Nephron progenitor cell (in vitro differentiated cells): ENCODE results near the gene VPS37D.

Source experiments
- DNase-seq: peaks from one replicate; pipeline ENCODE4 v3.0.0; 2021
- H3K27ac Mint-ChIP-seq: 2 replicates; pipeline ENCODE4 v1.8.0; 2021; ENCODE audit warnings: mild to moderate bottlenecking, moderate library complexity, mixed read lengths
- H3K27me3 Mint-ChIP-seq: 2 replicates; pipeline ENCODE4 v1.8.0; 2021; ENCODE audit warnings: mild to moderate bottlenecking, low read depth, mixed read lengths; ENCODE audit not compliant: poor library complexity
- H3K36me3 Mint-ChIP-seq: 2 replicates; pipeline ENCODE4 v1.8.0; 2021; ENCODE audit warnings: low read depth, mixed read lengths
- H3K4me1 Mint-ChIP-seq: 2 replicates; pipeline ENCODE4 v1.8.0; 2021; ENCODE audit warnings: mixed read lengths
- H3K4me3 Mint-ChIP-seq: 2 replicates; pipeline ENCODE4 v1.8.0; 2021; ENCODE audit warnings: mild to moderate bottlenecking, moderate library complexity, mixed read lengths
- H3K9me3 Mint-ChIP-seq: 2 replicates; pipeline ENCODE4 v1.8.0; 2021; ENCODE audit warnings: mild to moderate bottlenecking, moderate library complexity, mixed read lengths
- TF ChIP-seq, protein P1 (sequence below): fragments of 200-600 bp; sonication (generic); IDR thresholded peaks from 2 replicates; pipeline ENCODE4 v1.5.0; 2021; ENCODE audit warnings: antibody characterized with exemption

Gene VPS37D

DNA sequence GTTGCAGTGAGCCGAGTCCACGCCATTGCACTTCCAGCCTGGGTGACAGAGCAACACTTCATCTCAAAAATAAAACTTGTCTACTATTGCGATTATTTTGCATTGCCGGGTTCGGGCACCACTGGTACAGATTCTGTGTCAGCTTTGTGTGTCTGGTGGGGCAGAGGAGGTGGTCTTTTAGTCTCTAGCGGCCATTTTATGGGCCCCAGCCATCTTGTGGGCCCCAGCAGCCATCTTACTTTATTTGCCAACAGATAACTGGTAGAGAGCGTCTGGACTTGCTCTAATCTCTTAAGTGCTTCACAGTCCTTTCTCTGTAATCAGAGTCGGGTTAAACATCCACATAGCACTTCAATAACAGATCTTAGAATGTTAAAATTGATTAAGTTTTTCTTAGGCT, 20.7 kb downstream of the VPS37D start:
- DNase-seq = no peak
- no peak overlapping the region for H3K4me3 Mint-ChIP-seq
- H3K9me3 Mint-ChIP-seq = no peaks in the 10 kb centered on the region
- H3K36me3 Mint-ChIP-seq = peaks cover 46% of the 10 kb centered on the region
- H3K27me3 Mint-ChIP-seq = peaks cover 2% of the 10 kb centered on the region
- H3K4me1 Mint-ChIP-seq = peaks cover 7% of the 10 kb centered on the region
- H3K27ac Mint-ChIP-seq = no peak overlapping the region
- TF ChIP-seq, protein P1, sequence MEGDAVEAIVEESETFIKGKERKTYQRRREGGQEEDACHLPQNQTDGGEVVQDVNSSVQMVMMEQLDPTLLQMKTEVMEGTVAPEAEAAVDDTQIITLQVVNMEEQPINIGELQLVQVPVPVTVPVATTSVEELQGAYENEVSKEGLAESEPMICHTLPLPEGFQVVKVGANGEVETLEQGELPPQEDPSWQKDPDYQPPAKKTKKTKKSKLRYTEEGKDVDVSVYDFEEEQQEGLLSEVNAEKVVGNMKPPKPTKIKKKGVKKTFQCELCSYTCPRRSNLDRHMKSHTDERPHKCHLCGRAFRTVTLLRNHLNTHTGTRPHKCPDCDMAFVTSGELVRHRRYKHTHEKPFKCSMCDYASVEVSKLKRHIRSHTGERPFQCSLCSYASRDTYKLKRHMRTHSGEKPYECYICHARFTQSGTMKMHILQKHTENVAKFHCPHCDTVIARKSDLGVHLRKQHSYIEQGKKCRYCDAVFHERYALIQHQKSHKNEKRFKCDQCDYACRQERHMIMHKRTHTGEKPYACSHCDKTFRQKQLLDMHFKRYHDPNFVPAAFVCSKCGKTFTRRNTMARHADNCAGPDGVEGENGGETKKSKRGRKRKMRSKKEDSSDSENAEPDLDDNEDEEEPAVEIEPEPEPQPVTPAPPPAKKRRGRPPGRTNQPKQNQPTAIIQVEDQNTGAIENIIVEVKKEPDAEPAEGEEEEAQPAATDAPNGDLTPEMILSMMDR = no peak

DNA sequence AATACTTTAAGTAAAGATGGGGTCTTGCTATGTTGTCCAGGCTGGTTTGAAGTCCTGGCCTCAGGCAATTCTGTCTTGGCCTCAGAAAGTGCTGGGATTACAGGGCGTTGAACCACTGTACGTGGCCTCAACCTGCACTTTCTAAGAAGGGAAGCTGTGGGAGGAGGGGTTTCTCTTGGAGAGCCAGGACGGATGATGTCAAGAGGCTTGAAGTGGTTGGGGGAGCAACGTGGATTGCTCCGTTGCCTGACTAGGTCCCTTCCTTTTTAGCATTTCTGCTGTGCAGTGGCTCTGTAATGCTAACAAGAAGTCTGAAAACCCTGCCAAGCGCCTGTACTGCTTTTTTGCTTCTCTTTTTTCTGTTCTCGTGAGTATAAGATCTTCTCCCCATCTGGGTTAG, 23.0 kb downstream of the VPS37D start:
- DNase-seq = no peak
- Mint-ChIP-seq H3K4me1 (no peaks in the 10 kb centered on the region), H3K4me3 (no peak overlapping the region), H3K27ac (no peak overlapping the region), H3K9me3 (no peaks in the 10 kb centered on the region), H3K36me3 (peaks cover 57% of the 10 kb centered on the region), H3K27me3 (peaks cover 2% of the 10 kb centered on the region)
- TF ChIP-seq, protein P1 = no peak

DNA sequence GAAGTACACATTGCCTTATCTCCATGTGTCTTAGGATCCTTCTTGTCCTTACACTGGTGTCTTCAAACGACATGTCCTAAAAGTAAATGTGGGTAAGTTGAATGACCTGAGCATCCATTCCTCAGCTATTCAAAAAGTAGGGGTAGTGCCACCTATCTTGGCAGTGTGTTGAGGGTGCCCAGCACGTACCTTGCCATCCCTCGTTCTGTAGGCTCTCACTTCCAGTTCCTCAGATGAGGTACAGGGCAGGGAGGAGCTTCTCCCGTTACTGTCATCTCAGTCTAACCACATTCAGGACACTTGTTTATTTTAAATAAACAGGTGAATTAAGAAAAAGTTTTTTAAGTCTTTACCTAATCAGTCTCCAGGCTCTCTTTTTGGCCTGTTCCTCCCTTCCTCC, 28.7 kb downstream of the VPS37D start:
- peak overlapping the region; percentile 42 for H3K27ac Mint-ChIP-seq
- no peak for DNase-seq
- H3K4me1 Mint-ChIP-seq = no peaks in the 10 kb centered on the region
- no peaks in the 10 kb centered on the region for H3K9me3 Mint-ChIP-seq
- TF ChIP-seq, protein P1 = no peak
- no peaks in the 10 kb centered on the region for H3K27me3 Mint-ChIP-seq
- no peak overlapping the region for H3K4me3 Mint-ChIP-seq
- peaks cover 38% of the 10 kb centered on the region for H3K36me3 Mint-ChIP-seq

DNA sequence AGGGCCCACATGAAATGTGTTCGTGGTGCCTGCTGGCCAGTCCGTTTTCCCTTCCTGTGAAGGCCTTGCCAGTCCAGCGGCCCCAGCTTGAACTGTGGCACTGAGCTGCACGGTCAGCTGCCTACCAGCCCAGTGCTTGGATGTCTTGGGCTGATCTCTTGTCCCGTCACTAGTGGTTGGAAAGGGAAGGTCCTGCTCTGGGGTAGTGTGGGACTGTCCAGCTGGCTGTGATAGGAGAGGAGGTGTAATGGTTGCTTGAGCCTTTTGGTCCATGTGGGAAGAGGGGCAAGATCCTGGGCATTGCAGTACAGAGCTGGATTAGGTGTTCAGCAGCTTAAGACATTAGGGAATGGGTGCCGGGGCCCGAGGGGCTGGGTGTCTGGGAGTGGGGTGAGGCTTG, 30.8 kb downstream of the VPS37D start:
- H3K27ac Mint-ChIP-seq = peak overlapping the region; percentile 48
- DNase-seq = no peak
- H3K36me3 Mint-ChIP-seq = peaks cover 36% of the 10 kb centered on the region
- TF ChIP-seq, protein P1 = no peak
- peaks cover 6% of the 10 kb centered on the region for H3K27me3 Mint-ChIP-seq
- H3K4me3 Mint-ChIP-seq = no peak overlapping the region
- H3K9me3 Mint-ChIP-seq = no peaks in the 10 kb centered on the region
- H3K4me1 Mint-ChIP-seq = peaks cover 10% of the 10 kb centered on the region

DNA sequence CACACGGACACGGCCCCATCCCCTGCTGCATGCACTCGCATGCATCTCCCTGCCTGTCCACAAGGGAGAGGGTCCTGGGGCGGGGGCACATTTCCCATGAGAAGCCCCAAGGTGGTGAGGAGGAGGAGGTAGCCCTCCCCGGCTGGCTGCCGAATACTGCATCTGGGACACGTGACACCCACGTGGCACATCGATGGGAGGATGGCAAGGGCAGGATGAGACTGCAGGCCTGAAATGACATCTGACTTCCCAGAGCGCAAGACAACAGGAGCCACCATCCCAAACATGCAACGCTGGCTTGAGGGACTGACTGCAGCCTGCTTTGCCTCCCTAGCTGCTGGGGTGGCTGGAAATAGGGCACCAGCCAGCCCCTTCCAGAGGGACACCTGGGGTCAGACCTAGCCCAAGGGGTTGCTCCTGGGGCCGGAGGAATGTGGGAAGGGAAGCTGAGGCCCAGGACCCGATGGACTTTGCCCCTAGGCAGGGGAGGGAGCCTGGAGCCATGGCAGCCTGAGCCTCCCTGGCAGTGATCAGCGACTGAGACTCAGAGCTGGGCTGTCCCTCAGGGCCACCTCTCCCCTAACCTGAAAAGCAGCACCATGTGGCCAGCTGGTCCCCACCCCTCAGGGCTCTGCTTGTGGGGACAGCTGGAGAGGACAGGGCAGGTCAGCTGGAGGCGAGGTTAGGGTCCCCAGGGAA, 31.9 kb downstream of the VPS37D start:
- H3K4me1 Mint-ChIP-seq = peaks cover 13% of the 10 kb centered on the region
- H3K4me3 Mint-ChIP-seq = no peak overlapping the region
- peaks cover 6% of the 10 kb centered on the region for H3K27me3 Mint-ChIP-seq
- DNase-seq = no peak
- H3K36me3 Mint-ChIP-seq = peaks cover 31% of the 10 kb centered on the region
- no peaks in the 10 kb centered on the region for H3K9me3 Mint-ChIP-seq
- TF ChIP-seq, protein P1 = no peak
- H3K27ac Mint-ChIP-seq = no peak overlapping the region

DNA sequence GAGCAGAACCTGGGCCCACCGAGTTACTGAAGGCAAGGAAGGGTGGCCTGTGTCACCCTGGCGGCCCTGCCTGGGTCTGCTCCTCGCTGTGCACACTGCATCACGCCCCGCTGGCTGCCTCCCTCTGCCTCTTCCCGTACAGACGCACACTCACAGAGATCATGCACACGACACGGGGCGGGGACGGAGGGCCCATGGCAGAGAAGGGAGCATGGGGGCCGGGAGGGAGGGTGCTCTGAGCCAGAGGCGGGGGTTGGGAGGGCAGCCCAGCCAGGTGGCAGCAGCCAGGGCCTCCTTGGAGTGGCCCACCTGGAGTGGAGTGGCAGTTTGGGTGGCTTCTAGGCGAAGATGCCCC, 32.4 kb downstream of the VPS37D start:
- Mint-ChIP-seq H3K36me3 (peaks cover 28% of the 10 kb centered on the region), H3K27me3 (peaks cover 6% of the 10 kb centered on the region), H3K9me3 (no peaks in the 10 kb centered on the region), H3K4me1 (peaks cover 13% of the 10 kb centered on the region), H3K4me3 (no peak overlapping the region), H3K27ac (no peak overlapping the region)
- TF ChIP-seq, protein P1 = no peak
- DNase-seq = no peak
